Parathyroid adenoma (tissue), 2 donors: ENCODE measurements around the gene NRXN3.

Source experiments
- H2AFZ ChIP-seq: fragments of 300-600 bp; sonication (generic); one replicate; pipeline ENCODE4 v1.7.0; 2017; ENCODE audit warnings: antibody characterized with exemption, mild to moderate bottlenecking
- H3K27ac ChIP-seq: fragments of 300-600 bp; sonication (generic); one replicate; pipeline ENCODE4 v1.7.0; 2017
- H3K27me3 ChIP-seq: fragments of 300-600 bp; sonication (generic); one replicate; pipeline ENCODE4 v1.7.0; 2017; ENCODE audit warnings: low read length; ENCODE audit not compliant: control insufficient read depth, insufficient read depth
- H3K36me3 ChIP-seq: fragments of 300-600 bp; sonication (generic); one replicate; pipeline ENCODE4 v1.7.0; 2017; ENCODE audit warnings: low read length; ENCODE audit not compliant: control insufficient read depth, insufficient read depth
- H3K4me1 ChIP-seq: fragments of 300-600 bp; sonication (generic); one replicate; pipeline ENCODE4 v1.7.0; 2017; ENCODE audit warnings: control low read depth
- H3K4me2 ChIP-seq: fragments of 300-600 bp; sonication (generic); one replicate; pipeline ENCODE4 v1.7.0; 2017; ENCODE audit warnings: low read length
- H3K4me3 ChIP-seq: fragments of 300-600 bp; sonication (generic); one replicate; pipeline ENCODE4 v1.7.0; 2017; ENCODE audit warnings: low read depth, low read length
- H3K79me2 ChIP-seq: fragments of 300-600 bp; sonication (generic); one replicate; pipeline ENCODE4 v1.7.0; 2017; ENCODE audit warnings: control low read depth
- H3K9ac ChIP-seq: fragments of 300-600 bp; sonication (generic); one replicate; pipeline ENCODE4 v1.7.0; 2017; ENCODE audit warnings: mild to moderate bottlenecking
- H3K9me3 ChIP-seq: fragments of 300-600 bp; sonication (generic); one replicate; pipeline ENCODE4 v1.7.0; 2017; ENCODE audit warnings: low read length; ENCODE audit not compliant: control insufficient read depth
- CTCF ChIP-seq: fragments of 300-600 bp; sonication (generic); IDR thresholded peaks from one replicate; pipeline ENCODE4 v1.7.0; 2017; ENCODE audit warnings: antibody characterized with exemption, mild to moderate bottlenecking
- donor health status: primary hyperparathyroidism.

NRXN3 gene

GRCh38 chr14:78228702-78229327 is 58.6 kb downstream of the NRXN3 start:
- no peaks in the 10 kb centered on the region for H3K27me3 ChIP-seq
- H3K4me2 ChIP-seq = no peak overlapping the region
- H2AFZ ChIP-seq = no peak overlapping the region
- no peaks in the 10 kb centered on the region for H3K9me3 ChIP-seq
- no peak overlapping the region for H3K27ac ChIP-seq
- no peaks in the 10 kb centered on the region for H3K4me1 ChIP-seq
- no peaks in the 10 kb centered on the region for H3K79me2 ChIP-seq
- no peak for TF ChIP-seq CTCF
- H3K9ac ChIP-seq = no peak overlapping the region
- H3K36me3 ChIP-seq = no peaks in the 10 kb centered on the region
- no peak overlapping the region for H3K4me3 ChIP-seq

DNA sequence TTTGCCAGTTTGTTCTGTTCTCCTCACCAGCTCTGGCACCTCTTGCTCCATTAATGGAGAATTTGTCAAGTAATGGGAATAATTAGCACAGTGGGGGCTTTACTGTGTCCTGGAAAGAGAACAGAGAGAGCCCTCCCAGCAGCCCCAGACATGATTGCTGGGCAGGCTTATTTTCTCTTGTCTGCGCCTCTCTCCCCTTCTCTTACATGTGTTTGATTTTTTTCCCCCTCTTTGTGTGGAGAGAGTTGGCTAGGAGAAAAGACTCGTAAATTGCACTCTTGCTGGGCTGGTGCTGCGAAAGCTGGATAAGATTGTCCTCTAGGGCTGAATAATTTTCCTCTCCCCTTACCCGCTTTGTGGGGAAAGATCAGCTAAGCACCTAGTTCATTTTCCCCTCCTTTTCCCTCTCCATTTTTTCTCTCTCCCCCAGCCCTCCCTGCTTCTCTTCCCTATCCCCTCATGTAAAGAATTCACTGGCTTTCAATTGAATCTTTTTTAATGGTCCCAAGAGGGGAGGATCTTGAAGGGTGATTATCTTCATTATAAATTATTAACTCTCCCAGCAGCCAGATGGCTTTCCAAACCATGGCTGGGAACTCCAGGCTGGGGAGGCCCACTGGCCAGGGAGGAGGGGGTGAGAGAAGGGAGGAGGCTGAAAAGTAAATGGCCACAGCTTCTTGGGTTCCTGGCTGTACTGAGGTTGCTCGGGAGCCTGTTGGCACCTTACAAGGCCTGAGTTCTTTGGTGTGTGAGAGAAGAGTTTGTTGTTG is 62.2 kb downstream of the NRXN3 start:
- Histone ChIP-seq H2AFZ (no peak overlapping the region), H3K9ac (no peak overlapping the region), H3K79me2 (no peaks in the 10 kb centered on the region), H3K36me3 (no peaks in the 10 kb centered on the region), H3K4me2 (no peak overlapping the region), H3K27me3 (no peaks in the 10 kb centered on the region), H3K4me3 (no peak overlapping the region), H3K9me3 (no peaks in the 10 kb centered on the region), H3K27ac (no peak overlapping the region), H3K4me1 (no peaks in the 10 kb centered on the region)
- no peak for TF ChIP-seq CTCF

GRCh38 chr14:78238141-78238540 is 68.0 kb downstream of the NRXN3 start:
- H3K79me2 ChIP-seq = no peaks in the 10 kb centered on the region
- H3K27me3 ChIP-seq = no peaks in the 10 kb centered on the region
- no peak overlapping the region for H3K27ac ChIP-seq
- TF ChIP-seq CTCF = no peak
- H3K9ac ChIP-seq = no peak overlapping the region
- H3K4me1 ChIP-seq = no peaks in the 10 kb centered on the region
- H2AFZ ChIP-seq = no peak overlapping the region
- no peak overlapping the region for H3K4me3 ChIP-seq
- H3K36me3 ChIP-seq = no peaks in the 10 kb centered on the region
- no peaks in the 10 kb centered on the region for H3K9me3 ChIP-seq
- H3K4me2 ChIP-seq = no peak overlapping the region

DNA sequence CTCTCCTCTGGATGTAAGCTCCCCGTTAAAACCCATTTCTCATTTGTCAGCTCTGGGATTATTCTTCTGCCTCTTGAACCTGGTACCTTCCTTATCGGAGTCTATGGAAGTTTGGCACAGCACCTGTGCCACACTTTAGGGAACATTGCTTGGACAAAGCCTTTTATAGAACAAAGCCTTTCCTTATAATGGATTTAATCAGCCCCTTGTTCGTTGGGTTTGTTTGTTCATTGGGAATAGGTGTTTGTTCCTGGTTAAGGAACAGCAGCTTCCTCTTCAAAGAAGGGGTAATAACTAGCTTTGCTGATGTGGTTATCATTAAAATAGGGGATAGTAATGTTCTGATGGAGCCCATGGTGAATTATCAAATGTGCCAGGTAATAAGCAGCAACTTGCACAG is 70.4 kb downstream of the NRXN3 start:
- Histone ChIP-seq H3K27ac (no peak overlapping the region), H2AFZ (no peak overlapping the region), H3K9me3 (no peaks in the 10 kb centered on the region), H3K36me3 (no peaks in the 10 kb centered on the region), H3K79me2 (no peaks in the 10 kb centered on the region), H3K4me3 (no peak overlapping the region), H3K27me3 (no peaks in the 10 kb centered on the region), H3K4me2 (no peak overlapping the region), H3K4me1 (no peaks in the 10 kb centered on the region), H3K9ac (no peak overlapping the region)
- no peak for TF ChIP-seq CTCF

DNA sequence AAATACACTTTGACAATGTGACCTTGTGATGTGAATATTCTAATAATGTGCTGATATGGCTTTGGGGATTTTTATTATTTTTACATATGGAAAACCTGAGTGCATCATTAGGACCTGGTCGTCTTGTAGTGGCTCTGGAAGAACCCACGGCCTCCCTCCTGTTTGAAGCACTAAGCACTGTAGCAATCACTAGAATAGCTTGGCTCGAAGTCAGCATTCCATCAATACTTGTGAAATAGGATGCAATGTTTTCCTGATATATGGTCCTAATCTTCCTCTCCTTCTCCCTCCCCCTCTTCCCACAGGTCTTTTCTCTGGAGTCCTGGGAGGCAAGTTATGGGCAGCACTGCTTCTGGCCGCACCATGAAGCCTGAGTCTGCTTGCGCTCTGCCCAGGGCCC is 71.9 kb downstream of the NRXN3 start:
- no peaks in the 10 kb centered on the region for H3K36me3 ChIP-seq
- no peak for TF ChIP-seq CTCF
- H3K79me2 ChIP-seq = no peaks in the 10 kb centered on the region
- no peaks in the 10 kb centered on the region for H3K4me1 ChIP-seq
- H3K27me3 ChIP-seq = no peaks in the 10 kb centered on the region
- H2AFZ ChIP-seq = no peak overlapping the region
- H3K4me3 ChIP-seq = no peak overlapping the region
- H3K9ac ChIP-seq = no peak overlapping the region
- no peaks in the 10 kb centered on the region for H3K9me3 ChIP-seq
- H3K27ac ChIP-seq = no peak overlapping the region
- H3K4me2 ChIP-seq = no peak overlapping the region
